HCT116 (cell line): ENCODE results near the gene BTNL9. TPM values are rescaled to one million over a fixed set of nuclear protein-coding genes. Genes with fewer than 3 reads are reported as not detected.

Source experiments
- ATAC-seq: fragments of 200-7000 bp; cut with Tn5 transposase; 2 replicates; pipeline ENCODE4 v1.9.1; 2020; ENCODE audit warnings: mild to moderate bottlenecking, moderate library complexity
- BruUV-seq: library from RNA; stranded (reverse); fragments of 400-500 nt; replicated peaks from 2 replicates; lab custom pipeline; 2021; lab: Mats Ljungman, UMichigan
- CTCF ChIA-PET: fragments of 300-600 bp; sonication (Branson Sonifier 250); formaldehyde crosslinking; loops from one replicate; lab custom pipeline; 2021; ENCODE audit warnings: antibody characterized with exemption; lab: Charles Lee
- POLR2A ChIA-PET: fragments of 300-600, 350-600 bp; sonication (Branson Sonifier 250); formaldehyde crosslinking; loops from one replicate; lab custom pipeline; 2021; ENCODE audit warnings: antibody characterized with exemption; lab: Charles Lee
- RAD21 ChIA-PET, 2 experiments: fragments of 300-600 bp; sonication (Branson Sonifier 250); formaldehyde crosslinking; loops; one replicate each; lab custom pipeline; 2023; ENCODE audit warnings: low total read pairs in 2 of 2; ENCODE audit not compliant: uncharacterized antibody in 2 of 2, unreplicated experiment in 2 of 2, low non-redundant PET in 1 of 2; lab: Charles Lee
- DNase-seq: peaks from one replicate; pipeline ENCODE4 v3.0.0-alpha.2; 2010; ENCODE audit warnings: low read depth, low spot score
- H2AFZ ChIP-seq: fragments of 200-600 bp; shearing (Covaris generic), sonication (generic); 2 replicates; pipeline ENCODE4 v1.6.1; 2017; ENCODE audit warnings: low read depth, mixed run types, mixed read lengths, antibody characterized with exemption, low read length; ENCODE audit not compliant: poor library complexity, severe bottlenecking
- H3K27ac ChIP-seq: 2 replicates; pipeline ENCODE4 v1.5.1; 2012; ENCODE audit warnings: low read depth, low read length
- H3K27me3 ChIP-seq: fragments of 200-600 bp; sonication (generic); 2 replicates; pipeline ENCODE4 v1.6.1; 2016; ENCODE audit warnings: mixed run types, low read length, mixed read lengths; ENCODE audit not compliant: insufficient read depth
- H3K36me3 ChIP-seq, 2 experiments: fragments of 200-500 bp in 1 of 2; fragments of 200-600 bp in 1 of 2; sonication (Bioruptor generic) in 1 of 2; sonication (generic) in 1 of 2; 2 replicates each; pipeline versions ENCODE4 v1.5.1 to v1.6.1; 2014 to 2016; ENCODE audit warnings: low read length in 2 of 2, inconsistent platforms in 1 of 2, mixed read lengths in 1 of 2, mixed run types in 1 of 2; ENCODE audit not compliant: insufficient read depth in 2 of 2, control insufficient read depth in 1 of 2
- H3K4me1 ChIP-seq, 2 experiments: fragments of 200-600 bp in 1 of 2; sonication (generic) in 1 of 2; 2 replicates each; pipeline versions ENCODE4 v1.5.1 to v1.6.1; 2012 to 2017; ENCODE audit warnings: low read length in 2 of 2, inconsistent platforms in 1 of 2, mild to moderate bottlenecking in 1 of 2, mixed read lengths in 1 of 2, mixed run types in 1 of 2, moderate library complexity in 1 of 2; ENCODE audit not compliant: insufficient read depth in 2 of 2, control insufficient read depth in 1 of 2
- H3K4me2 ChIP-seq: fragments of 200-600 bp; sonication (generic); 2 replicates; pipeline ENCODE4 v1.6.1; 2017; ENCODE audit warnings: mixed run types, low read length, mixed read lengths
- H3K4me3 ChIP-seq, 2 experiments: fragments of 200-600 bp in 1 of 2; sonication (generic) in 1 of 2; replicated peaks in 1 of 2; 2 replicates each; pipeline ENCODE4 v1.5.1; 2011 to 2016; ENCODE audit warnings: low read length in 2 of 2, control low read depth in 1 of 2, low read depth in 1 of 2, mild to moderate bottlenecking in 1 of 2, mixed read lengths in 1 of 2, mixed run types in 1 of 2
- H3K79me2 ChIP-seq: fragments of 200-600 bp; sonication (generic); 2 replicates; pipeline ENCODE4 v1.6.1; 2017; ENCODE audit warnings: mild to moderate bottlenecking, mixed run types, low read length, moderate library complexity, mixed read lengths; ENCODE audit not compliant: insufficient read depth
- H3K9ac ChIP-seq: fragments of 200-600 bp; sonication (generic); 2 replicates; pipeline ENCODE4 v1.6.1; 2016; ENCODE audit warnings: low read length, mixed read lengths
- H3K9me2 ChIP-seq: fragments of 200-600 bp; sonication (generic), shearing (Covaris generic); 2 replicates; pipeline ENCODE4 v1.6.1; 2017; ENCODE audit warnings: mixed run types, mild to moderate bottlenecking, moderate library complexity; ENCODE audit not compliant: insufficient read depth
- H3K9me3 ChIP-seq, 2 experiments: fragments of 200-500 bp in 1 of 2; fragments of 200-600 bp in 1 of 2; sonication (Bioruptor generic) in 1 of 2; sonication (generic) in 1 of 2; 2 replicates each; pipeline ENCODE4 v1.6.1; 2014 to 2017; ENCODE audit warnings: low read length in 2 of 2, mixed read lengths in 2 of 2, inconsistent platforms in 1 of 2, low read depth in 1 of 2, mild to moderate bottlenecking in 1 of 2, mixed run types in 1 of 2, moderate library complexity in 1 of 2; ENCODE audit not compliant: control insufficient read depth in 1 of 2, insufficient read depth in 1 of 2
- H4K20me1 ChIP-seq: fragments of 200-600 bp; sonication (generic), shearing (Covaris generic); 2 replicates; pipeline ENCODE4 v1.6.1; 2017; ENCODE audit warnings: mixed run types, mild to moderate bottlenecking, moderate library complexity; ENCODE audit not compliant: insufficient read depth
- CEBPB ChIP-seq: IDR thresholded peaks from 2 replicates; pipeline ENCODE4 v1.6.1; 2012; ENCODE audit warnings: low read depth
- ELF1 ChIP-seq: IDR thresholded peaks from 2 replicates; pipeline ENCODE4 v1.6.1; 2012; ENCODE audit warnings: low read depth, borderline replicate concordance
- EZH2 ChIP-seq: fragments of 200-600 bp; sonication (generic); IDR thresholded peaks from 2 replicates; pipeline ENCODE4 v1.6.1; 2017; ENCODE audit warnings: antibody characterized with exemption, mixed run types
- FOSL1 ChIP-seq: IDR thresholded peaks from 2 replicates; pipeline ENCODE4 v1.6.1; 2012; ENCODE audit warnings: low read depth
- JUND ChIP-seq: IDR thresholded peaks from 2 replicates; pipeline ENCODE4 v1.6.1; 2012
- MAX ChIP-seq: IDR thresholded peaks from 2 replicates; pipeline ENCODE4 v1.6.1; 2012
- RAD21 ChIP-seq: IDR thresholded peaks from 2 replicates; pipeline ENCODE4 v1.6.1; 2012; ENCODE audit warnings: low read depth, mild to moderate bottlenecking
- REST ChIP-seq: IDR thresholded peaks from 2 replicates; pipeline ENCODE4 v1.6.1; 2012; ENCODE audit warnings: low read depth
- SP1 ChIP-seq: IDR thresholded peaks from 2 replicates; pipeline ENCODE4 v1.6.1; 2012; ENCODE audit warnings: low read depth
- SRF ChIP-seq: IDR thresholded peaks from 2 replicates; pipeline ENCODE4 v1.6.1; 2012; ENCODE audit warnings: low read depth
- ZNF274 ChIP-seq: fragments of 200-500 bp; sonication (Bioruptor generic); IDR thresholded peaks from 2 replicates; pipeline ENCODE4 v1.6.1; 2014; ENCODE audit warnings: mild to moderate bottlenecking, low read depth, low read length, inconsistent platforms
- intact Hi-C: fragments of 100-400 bp; cut with micrococcal nuclease; formaldehyde crosslinking; loops from 2 replicates; pipeline ENCODE4 v1.10.0; 2022
- total RNA-seq: library from RNA; stranded (reverse); gene quantifications from one replicate; pipeline ENCODE4 v1.2.1, GENCODE V29; 2021; ENCODE audit not compliant: unreplicated experiment

Gene BTNL9
- total RNA-seq, 1 experiment from 2014 or later = 11.7 TPM

- BruUV-seq = no TSS peak
- CTCF ChIA-PET = no interaction called here
- Histone ChIP-seq H3K4me1 (no peaks in the 10 kb centered on the region), H4K20me1 (no peaks in the 10 kb centered on the region), H3K9me2 (no peaks in the 10 kb centered on the region), H3K79me2 (no peaks in the 10 kb centered on the region)
- TF ChIP-seq ELF1 = no peak
- no peak for TF ChIP-seq SRF
- TF ChIP-seq JUND = no peak
- no peak for TF ChIP-seq EZH2
- no peak for TF ChIP-seq SP1
- no peak for TF ChIP-seq MAX
- TF ChIP-seq FOSL1 = no peak
- TF ChIP-seq, all 23 proteins: peak for 0
- no peak for DNase-seq
- Histone ChIP-seq H2AFZ (no peak overlapping the region), H3K27ac (no peak overlapping the region), H3K36me3 (no peaks in the 10 kb centered on the region), H3K27me3 (no peaks in the 10 kb centered on the region), H3K9me3 (no peaks in the 10 kb centered on the region; a peak in 1 of 4 replicates), H3K9ac (no peak overlapping the region), H3K4me2 (no peak overlapping the region), H3K4me3 (no peak overlapping the region)
- ChIA-PET RAD21 (no interaction called here), POLR2A (no interaction called here)
- intact Hi-C loops = no loop called here
- ATAC-seq = no peak
These were observed 23.4 kb downstream of the BTNL9 start for GRCh38 chr5:181063514-181063913.

GRCh38 chr5:181064987-181065386 lies 24.9 kb downstream of the BTNL9 start:
- Histone ChIP-seq H2AFZ (no peak overlapping the region), H3K9me3 (no peaks in the 10 kb centered on the region; a peak in 1 of 4 replicates), H3K4me3 (no peak overlapping the region), H3K4me2 (no peak overlapping the region)
- DNase-seq (no peak), ATAC-seq (no peak)
- RAD21 ChIA-PET = no interaction called here
- BruUV-seq = no TSS peak
- no peak for TF ChIP-seq CEBPB
- TF ChIP-seq ZNF274 = no peak
- TF ChIP-seq JUND = no peak
- TF ChIP-seq SRF = no peak
- TF ChIP-seq REST = no peak
- TF ChIP-seq RAD21 = no peak
- TF ChIP-seq, all 23 proteins: peak for 0
- Histone ChIP-seq H3K36me3 (no peaks in the 10 kb centered on the region), H3K9ac (no peak overlapping the region), H3K27me3 (no peaks in the 10 kb centered on the region), H3K27ac (no peak overlapping the region), H3K9me2 (no peaks in the 10 kb centered on the region), H4K20me1 (no peaks in the 10 kb centered on the region), H3K4me1 (no peaks in the 10 kb centered on the region), H3K79me2 (no peaks in the 10 kb centered on the region)
- POLR2A ChIA-PET = no interaction called here
- intact Hi-C loops = no loop called here
- CTCF ChIA-PET = no interaction called here
